ENCODE results near the gene MCAT.

Gene MCAT

DNA sequence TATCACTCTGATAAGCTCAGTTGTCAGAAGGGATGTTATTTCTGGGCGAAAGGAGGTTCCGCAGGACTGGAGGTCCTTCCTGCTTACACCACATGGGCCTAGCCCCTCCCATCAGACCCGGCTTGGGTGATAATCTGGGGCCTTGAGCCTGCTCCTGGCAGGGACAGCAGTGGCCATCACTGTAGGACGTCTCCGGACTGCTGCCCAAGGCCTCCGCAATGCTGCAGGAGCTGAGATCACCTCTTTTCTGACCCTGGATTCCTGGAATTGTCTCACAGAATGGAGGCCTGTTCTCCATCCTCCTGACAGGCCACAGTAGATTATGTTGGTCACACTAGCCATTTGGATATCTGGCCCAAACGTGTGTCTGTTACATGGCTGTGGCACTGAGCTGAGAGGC lies 41.9 kb downstream of the MCAT start:
- H3K27ac ChIP-seq: peak overlapping the region; percentile 43; the same call in 1 of the 2 replicates
- no peaks in the 10 kb centered on the region for H4K20me1 ChIP-seq
- TF ChIP-seq Cebpa-rat (IDR thresholded peaks at IDR 0.05): no peak
- H3K9me3 ChIP-seq: peaks cover 12% of the 10 kb centered on the region
- H3K4me3 ChIP-seq: no peak overlapping the region
- no peaks in the 10 kb centered on the region for H3K27me3 ChIP-seq
- no peak overlapping the region for H3K9ac ChIP-seq
- H3K4me2 ChIP-seq: peak overlapping the region; percentile 48
- H3K36me3 ChIP-seq: no peaks in the 10 kb centered on the region
- H3K4me1 ChIP-seq: peaks cover 52% of the 10 kb centered on the region

DNA sequence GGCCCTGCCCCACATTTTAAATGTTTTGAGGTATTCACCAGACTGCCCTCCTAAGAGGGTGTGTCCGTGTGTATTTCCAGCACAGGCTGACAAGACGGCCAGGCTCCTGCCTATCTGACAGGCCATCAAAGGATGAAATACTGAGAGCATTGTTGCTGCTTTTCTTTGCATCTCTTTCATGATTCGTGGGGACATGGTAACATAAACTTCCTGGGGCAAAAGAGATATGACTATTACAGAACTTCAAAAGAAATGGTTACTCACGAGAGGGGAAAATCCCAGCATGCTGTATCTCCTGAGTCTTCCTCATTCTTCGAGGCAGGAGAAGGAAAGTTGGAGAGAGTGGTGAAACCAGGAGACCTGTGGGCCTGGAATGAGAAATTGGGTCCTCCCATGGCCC lies 43.0 kb downstream of the MCAT start:
- Histone ChIP-seq H3K4me3 (no peak overlapping the region), H4K20me1 (no peaks in the 10 kb centered on the region), H3K9ac (no peak overlapping the region), H3K9me3 (peaks cover 22% of the 10 kb centered on the region), H3K27me3 (no peaks in the 10 kb centered on the region), H3K36me3 (no peaks in the 10 kb centered on the region), H3K4me1 (peaks cover 44% of the 10 kb centered on the region), H3K4me2 (0 out of 2 replicates have a peak overlapping the region, but pooled peaks have one; percentile 48), H3K27ac (no peak overlapping the region)
- TF ChIP-seq Cebpa-rat (IDR thresholded peaks at IDR 0.05): no peak

DNA sequence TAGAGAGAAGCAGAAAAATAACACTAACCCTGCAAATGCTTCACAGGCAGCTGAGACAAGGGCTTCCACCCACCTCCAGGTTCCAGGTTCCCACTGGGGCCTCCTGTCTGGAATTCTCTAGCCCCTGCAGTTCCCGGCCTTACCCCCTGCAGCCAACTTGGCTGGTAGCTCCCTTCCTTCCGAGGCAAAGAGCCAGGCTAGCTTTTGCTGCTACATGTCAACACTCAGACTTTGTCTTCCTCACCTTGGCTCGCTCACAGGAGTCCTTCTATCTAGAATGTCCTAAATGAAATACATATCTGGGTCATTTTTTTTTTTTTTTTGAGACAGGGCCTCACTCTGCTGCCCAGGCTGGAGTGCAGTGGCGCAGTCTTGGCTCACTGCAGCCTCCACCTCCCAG lies 44.1 kb downstream of the MCAT start:
- Histone ChIP-seq H4K20me1 (no peaks in the 10 kb centered on the region), H3K27ac (no peak overlapping the region), H3K9ac (no peak overlapping the region), H3K9me3 (peaks cover 22% of the 10 kb centered on the region), H3K27me3 (no peaks in the 10 kb centered on the region), H3K4me3 (no peak overlapping the region), H3K36me3 (no peaks in the 10 kb centered on the region), H3K4me1 (peaks cover 44% of the 10 kb centered on the region), H3K4me2 (no peak overlapping the region)
- TF ChIP-seq Cebpa-rat (IDR thresholded peaks at IDR 0.05): no peak

DNA sequence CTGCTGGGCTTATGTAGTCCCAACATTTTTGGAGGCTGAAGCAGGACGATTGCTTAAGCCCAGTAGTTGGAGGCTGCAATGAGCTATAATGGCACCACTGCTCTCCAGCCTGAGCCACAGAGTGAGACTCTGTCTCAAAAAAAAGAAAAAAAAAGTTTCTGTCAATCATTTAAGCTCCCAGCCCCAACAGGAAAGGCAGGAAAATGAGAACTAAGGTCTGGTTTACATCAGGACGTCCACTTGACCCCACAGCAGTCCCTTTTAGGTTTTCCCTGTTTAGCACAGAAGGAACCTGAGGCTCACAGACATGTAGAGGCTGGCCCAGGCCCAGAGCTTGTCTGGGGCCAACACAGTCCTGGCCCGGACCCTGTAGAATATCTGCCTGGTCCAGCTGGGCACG lies 44.8 kb downstream of the MCAT start:
- no peak overlapping the region for H3K4me2 ChIP-seq
- TF ChIP-seq Cebpa-rat (IDR thresholded peaks at IDR 0.05): no peak
- H3K27me3 ChIP-seq: no peaks in the 10 kb centered on the region
- peaks cover 39% of the 10 kb centered on the region for H3K4me1 ChIP-seq
- H4K20me1 ChIP-seq: no peaks in the 10 kb centered on the region
- no peaks in the 10 kb centered on the region for H3K36me3 ChIP-seq
- H3K4me3 ChIP-seq: no peak overlapping the region
- no peak overlapping the region for H3K9ac ChIP-seq
- H3K9me3 ChIP-seq: peaks cover 22% of the 10 kb centered on the region
- H3K27ac ChIP-seq: no peak overlapping the region

DNA sequence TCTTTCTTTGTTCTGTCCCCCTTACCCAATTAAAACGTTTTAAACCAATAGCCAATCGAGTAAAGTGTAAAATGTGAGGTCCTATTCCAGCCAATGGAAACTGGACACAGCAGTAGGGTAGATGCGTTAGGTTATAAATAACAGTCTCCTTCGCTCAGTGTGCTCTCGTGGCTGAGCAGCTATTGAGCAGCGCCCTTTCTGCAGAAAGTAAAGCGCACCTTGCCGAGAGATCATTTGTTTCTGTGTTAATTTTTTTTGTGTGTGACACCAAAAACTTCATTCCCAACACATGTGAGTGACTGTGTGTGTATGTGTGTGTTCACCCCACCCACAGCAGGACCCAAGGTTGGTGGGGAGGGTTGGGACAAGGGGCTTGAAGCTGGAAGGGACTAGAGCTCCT lies 46.8 kb downstream of the MCAT start:
- no peak overlapping the region for H3K4me2 ChIP-seq
- no peaks in the 10 kb centered on the region for H3K27me3 ChIP-seq
- no peaks in the 10 kb centered on the region for H4K20me1 ChIP-seq
- no peaks in the 10 kb centered on the region for H3K36me3 ChIP-seq
- H3K9me3 ChIP-seq: peaks cover 22% of the 10 kb centered on the region
- no peak for TF ChIP-seq Cebpa-rat (IDR thresholded peaks at IDR 0.05)
- H3K4me3 ChIP-seq: no peak overlapping the region
- H3K27ac ChIP-seq: no peak overlapping the region
- H3K4me1 ChIP-seq: peaks cover 36% of the 10 kb centered on the region
- H3K9ac ChIP-seq: no peak overlapping the region

- peaks cover 22% of the 10 kb centered on the region for H3K9me3 ChIP-seq
- H4K20me1 ChIP-seq: no peaks in the 10 kb centered on the region
- H3K4me1 ChIP-seq: peaks cover 27% of the 10 kb centered on the region
- 0 out of 2 replicates have a peak overlapping the region, but pooled peaks have one; percentile 26 for H3K27ac ChIP-seq
- TF ChIP-seq Cebpa-rat (IDR thresholded peaks at IDR 0.05): no peak
- no peak overlapping the region for H3K9ac ChIP-seq
- H3K36me3 ChIP-seq: no peaks in the 10 kb centered on the region
- no peak overlapping the region for H3K4me3 ChIP-seq
- peak overlapping the region; percentile 32 for H3K4me2 ChIP-seq
- H3K27me3 ChIP-seq: no peaks in the 10 kb centered on the region
These were observed 48.6 kb downstream of the MCAT start for GRCh38 chr22:43094551-43094950.

GRCh38 chr22:43094085-43094484 lies 49.1 kb downstream of the MCAT start:
- Histone ChIP-seq H3K9me3 (peaks cover 22% of the 10 kb centered on the region), H3K9ac (no peak overlapping the region), H3K4me3 (no peak overlapping the region), H3K4me1 (peaks cover 29% of the 10 kb centered on the region), H4K20me1 (no peaks in the 10 kb centered on the region), H3K4me2 (peak overlapping the region; percentile 32), H3K27me3 (no peaks in the 10 kb centered on the region), H3K27ac (0 out of 2 replicates have a peak overlapping the region, but pooled peaks have one; percentile 26), H3K36me3 (no peaks in the 10 kb centered on the region)
- TF ChIP-seq Cebpa-rat (IDR thresholded peaks at IDR 0.05): no peak

- H4K20me1 ChIP-seq: no peaks in the 10 kb centered on the region
- no peak overlapping the region; the same call in 1 of the 2 replicates for H3K9ac ChIP-seq
- peaks cover 18% of the 10 kb centered on the region for H3K9me3 ChIP-seq
- TF ChIP-seq Cebpa-rat (IDR thresholded peaks at IDR 0.05): no peak
- no peaks in the 10 kb centered on the region for H3K36me3 ChIP-seq
- H3K27ac ChIP-seq: no peak overlapping the region
- H3K4me3 ChIP-seq: no peak overlapping the region
- 0 out of 2 replicates have a peak overlapping the region, but pooled peaks have one; percentile 6 for H3K4me2 ChIP-seq
- no peaks in the 10 kb centered on the region for H3K27me3 ChIP-seq
- H3K4me1 ChIP-seq: peaks cover 37% of the 10 kb centered on the region
These were observed 51.1 kb downstream of the MCAT start for GRCh38 chr22:43092085-43092484.

- Histone ChIP-seq H3K27ac (no peak overlapping the region), H3K4me3 (no peak overlapping the region), H3K4me2 (peak overlapping the region; percentile 97), H3K27me3 (no peaks in the 10 kb centered on the region), H3K9me3 (no peaks in the 10 kb centered on the region), H4K20me1 (no peaks in the 10 kb centered on the region), H3K9ac (no peak overlapping the region), H3K4me1 (peaks cover 35% of the 10 kb centered on the region), H3K36me3 (no peaks in the 10 kb centered on the region)
- no peak for TF ChIP-seq Cebpa-rat (IDR thresholded peaks at IDR 0.05)
These were observed 52.9 kb downstream of the MCAT start for GRCh38 chr22:43090130-43090789.

DNA sequence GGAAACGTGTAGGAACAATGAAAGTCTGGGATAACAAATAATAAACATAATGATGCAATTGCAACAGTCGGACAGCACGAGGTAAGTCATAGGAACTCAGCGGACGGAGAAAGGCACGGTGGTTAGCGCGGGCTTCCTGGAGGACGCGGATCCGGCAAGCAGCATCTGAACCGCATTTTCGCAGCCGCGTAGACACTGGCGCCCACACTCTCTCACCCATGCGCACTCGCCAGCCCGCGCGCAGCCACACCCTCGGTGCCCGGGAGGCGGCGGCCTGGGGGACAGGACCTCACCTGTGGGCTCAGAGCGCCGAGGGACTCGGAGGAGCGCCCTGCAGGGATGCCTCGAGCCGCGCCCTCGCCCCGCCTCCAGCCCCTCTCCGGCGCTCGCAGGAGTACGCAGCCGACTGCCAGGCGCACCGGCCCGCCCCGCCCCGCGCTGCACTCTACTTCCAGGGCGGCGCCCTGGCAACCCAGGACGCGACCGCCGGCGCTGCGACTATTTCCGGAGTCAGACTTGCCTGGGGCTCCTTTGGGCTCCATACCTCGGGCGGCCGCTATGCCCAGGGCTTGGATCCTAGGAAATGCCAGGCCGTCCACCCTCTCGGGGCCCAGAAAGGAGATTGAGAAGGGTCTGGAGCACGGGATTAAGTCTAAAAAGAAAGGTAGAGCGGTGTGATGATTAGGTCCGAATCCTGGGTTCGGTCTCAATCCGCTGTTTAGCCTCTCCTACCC lies 54.0 kb downstream of the MCAT start, which contains the start of gene TTLL1:
TTLL1 (minus strand) TSS at position 408 of the 734 bp plus-strand sequence. CDS start 13,805 bp downstream, outside the sequence.
- H3K9ac ChIP-seq: peak within 1 kb of the TSS; percentile 72
- TF ChIP-seq Cebpa-rat (IDR thresholded peaks at IDR 0.05): no peak
- H4K20me1 ChIP-seq: no peaks in the 10 kb centered on the region
- peak within 1 kb of the TSS; percentile 97 for H3K4me2 ChIP-seq
- H3K27me3 ChIP-seq: no peaks in the 10 kb centered on the region
- H3K36me3 ChIP-seq: no peaks in the 10 kb centered on the region
- peak within 1 kb of the TSS; percentile 85 for H3K4me3 ChIP-seq
- H3K4me1 ChIP-seq: peaks cover 24% of the 10 kb centered on the region
- H3K27ac ChIP-seq: peak within 1 kb of the TSS; percentile 28; the same call in 1 of the 2 replicates
- no peaks in the 10 kb centered on the region for H3K9me3 ChIP-seq

Measured in BLaER1 (cell line).